GM12878 (cell line): ENCODE measurements around the gene MEGF11. TPM values are rescaled to one million over a fixed set of nuclear protein-coding genes. Genes with fewer than 3 reads are reported as not detected.

Experiments
- ATAC-seq: fragments of 200-7000 bp; cut with Tn5 transposase; 3 replicates; pipeline ENCODE4 v1.9.1; 2020; ENCODE audit warnings: mild to moderate bottlenecking, moderate library complexity
- BruUV-seq: library from RNA; stranded (reverse); fragments of 400-500 nt; replicated peaks from 2 replicates; lab custom pipeline; 2021; lab: Mats Ljungman, UMichigan
- CTCF ChIA-PET: fragments of 300-600 bp; sonication (Branson Sonifier 250); formaldehyde crosslinking; extraction: SDS; loops from one replicate; lab custom pipeline; 2021; ENCODE audit warnings: inconsistent platforms; lab: Yijun Ruan, JAX
- POLR2A ChIA-PET: fragments of 350-600 bp; formaldehyde crosslinking; extraction: SDS; loops from one replicate; lab custom pipeline; 2021; ENCODE audit warnings: inconsistent platforms; lab: Charles Lee
- RAD21 ChIA-PET: fragments of 300-600 bp; sonication (Branson Sonifier 250); formaldehyde crosslinking; loops from one replicate; lab custom pipeline; 2023; ENCODE audit warnings: antibody characterized with exemption; ENCODE audit not compliant: unreplicated experiment; lab: Charles Lee
- SMC1A ChIA-PET: fragments of 300-600 bp; sonication (Branson Sonifier 250); formaldehyde crosslinking; loops from one replicate; lab custom pipeline; 2023; ENCODE audit not compliant: unreplicated experiment, uncharacterized antibody; lab: Charles Lee
- DNase-seq: peaks from one replicate; pipeline ENCODE4 v3.0.0-alpha.2; 2011; ENCODE audit warnings: low read depth, low spot score
- FAIRE-seq: peaks from 3 replicates; lab custom pipeline; 2011; peaks lifted over from hg19 to GRCh38; lab: Jason Lieb, UNC
- H2AFZ ChIP-seq: 2 replicates; pipeline ENCODE4 v1.6.0; 2011; ENCODE audit warnings: low read depth, low read length, control low read depth; ENCODE audit not compliant: control insufficient read depth
- H3K27ac ChIP-seq: 2 replicates; pipeline ENCODE4 v1.5.1; 2011; ENCODE audit warnings: control low read depth; ENCODE audit not compliant: control insufficient read depth, insufficient read depth
- H3K27me3 ChIP-seq, 2 experiments: replicated peaks in 1 of 2; 2 replicates each; pipeline versions ENCODE4 v1.6.0 to v1.6.1; 2011; ENCODE audit warnings: low read length in 1 of 2; ENCODE audit not compliant: control insufficient read depth in 2 of 2, insufficient read depth in 2 of 2
- H3K36me3 ChIP-seq, 2 experiments: 2 replicates each; pipeline ENCODE4 v1.5.1; 2011; ENCODE audit warnings: low read length in 1 of 2; ENCODE audit not compliant: control insufficient read depth in 2 of 2, insufficient read depth in 2 of 2
- H3K4me1 ChIP-seq: 2 replicates; pipeline ENCODE4 v1.6.1; 2011; ENCODE audit warnings: mild to moderate bottlenecking, low read length, moderate library complexity, mixed read lengths; ENCODE audit not compliant: control insufficient read depth, insufficient read depth
- H3K4me2 ChIP-seq: 2 replicates; pipeline ENCODE4 v1.6.0; 2011; ENCODE audit warnings: control low read depth; ENCODE audit not compliant: control insufficient read depth, insufficient read depth
- H3K4me3 ChIP-seq: fragments of 200-600 bp; sonication (generic); 2 replicates; pipeline ENCODE4 v1.5.1; 2016
- H3K79me2 ChIP-seq: 2 replicates; pipeline ENCODE4 v1.6.0; 2011; ENCODE audit warnings: low read length; ENCODE audit not compliant: control insufficient read depth, insufficient read depth
- H3K9ac ChIP-seq: 2 replicates; pipeline ENCODE4 v1.8.0; 2011; ENCODE audit warnings: low read length, control low read depth, mixed read lengths; ENCODE audit not compliant: control insufficient read depth, insufficient read depth
- H3K9me3 ChIP-seq: replicated peaks from 3 replicates; pipeline ENCODE4 v1.5.1; 2011; ENCODE audit warnings: mild to moderate bottlenecking, low read length; ENCODE audit not compliant: control insufficient read depth, insufficient read depth
- H4K20me1 ChIP-seq: 2 replicates; pipeline ENCODE4 v1.6.0; 2011; ENCODE audit not compliant: control insufficient read depth, insufficient read depth
- ATF2 ChIP-seq: IDR thresholded peaks from 2 replicates; pipeline ENCODE4 v1.6.1; 2012; ENCODE audit warnings: low read length, inconsistent platforms
- CBX3 ChIP-seq: fragments of 200-600 bp; sonication (generic); IDR thresholded peaks from 2 replicates; pipeline ENCODE4 v1.6.1; 2016; ENCODE audit warnings: low read depth, borderline replicate concordance
- CBX5 ChIP-seq: sonication (generic); IDR thresholded peaks from 2 replicates; pipeline ENCODE4 v1.6.1; 2016; ENCODE audit warnings: low read depth, moderate library complexity, mild to moderate bottlenecking, inconsistent platforms
- NBN ChIP-seq: fragments of 450-650 bp; IDR thresholded peaks from 2 replicates; pipeline ENCODE4 v1.6.1; 2016
- NR2C2 ChIP-seq: IDR thresholded peaks from 2 replicates; pipeline ENCODE4 v1.6.1; 2011; ENCODE audit warnings: borderline replicate concordance, low read depth; ENCODE audit not compliant: control insufficient read depth, insufficient read length
- RBBP5 ChIP-seq: fragments of 200-600 bp; sonication (generic); conservative IDR thresholded peaks from 2 replicates; pipeline ENCODE4 v1.6.1; 2016
- STAT3 ChIP-seq: IDR thresholded peaks from 2 replicates; pipeline ENCODE4 v1.6.1; 2011; ENCODE audit warnings: low read depth, low read length, improper control_type of control experiment
- ZBTB4 ChIP-seq: fragments of 450-650 bp; formaldehyde crosslinking; IDR thresholded peaks from 2 replicates; pipeline ENCODE4 v1.4.0; 2022; ENCODE audit warnings: mild to moderate bottlenecking, moderate library complexity
- WGBS: methylation state at CpG from one replicate; pipeline ENCODE4 v1.1.6; 2016; ENCODE audit warnings: low lambda C conversion rate; ENCODE audit not compliant: insufficient replicate concordance, insufficient coverage; ENCODE audit errors: missing lambda C conversion rate; 5-methylcytosine and 5-hydroxymethylcytosine counted together
- in situ Hi-C: fragments of 300-500 bp; cut with MboI; formaldehyde crosslinking; loops from 9 replicates; pipeline ENCODE4 v1.14.3; 2018; ENCODE audit warnings: mixed read lengths
- intact Hi-C: fragments of 100-400 bp; cut with micrococcal nuclease; formaldehyde crosslinking; loops from one replicate; pipeline ENCODE4 v1.14.2; 2022; ENCODE audit not compliant: unreplicated experiment
- polyA plus RNA-seq, 11 experiments: library from polyadenylated mRNA; depleted of rRNA in 4 of 11; unstranded in 6 of 11; stranded (reverse) in 5 of 11; fragments of >200 nt; fragmentation: Nextera tagmentation in 4 of 11; fragmentation: Illumina TruSeq in 1 of 11; extraction: Ambion mirVana in 4 of 11; extraction: Trizol in 1 of 11; gene quantifications; 1 replicate in 1 of 11; 2 replicates in 10 of 11; pipeline versions ENCODE4 v1.2.1 to v1.2.3, GENCODE V29; 2011 to 2016; ENCODE audit warnings: inconsistent platforms in 2 of 11, missing spikeins in 2 of 11, low read depth in 1 of 11
- total RNA-seq, 4 experiments: library from RNA; depleted of rRNA in 3 of 4; stranded (reverse); fragments of >200 nt in 3 of 4; fragmentation: Illumina TruSeq in 1 of 4; extraction: Trizol in 1 of 4; gene quantifications; 2 replicates each; pipeline versions ENCODE4 v1.2.1 to v1.2.3, GENCODE V29; 2013 to 2021

MEGF11 gene
- total and polyA plus RNA-seq, 10 of the 15 experiments (the other 5 are each of a cell fraction or from before 2014, with no cell fraction given), result 0.03 to 1.7 (median 0.49) TPM

GRCh38 chr15:65917936-65918335, 335.6 kb downstream of the MEGF11 start:
- CTCF ChIA-PET, result interaction anchor here (1.0 to 4.5 kb wide), 23 partner anchors 7 to 370 kb away, joined by 3 to 42 read pairs (median 6); no protein-coding TSS in a partner anchor
- no peak for TF ChIP-seq ATF2
- no peak for TF ChIP-seq NR2C2
- TF ChIP-seq NBN, result no peak
- TF ChIP-seq RBBP5, result no peak
- TF ChIP-seq CBX5, result no peak
- no peak for TF ChIP-seq ZBTB4
- no peak for TF ChIP-seq CBX3
- no peak for TF ChIP-seq STAT3
- TF ChIP-seq, all 136 proteins: peak for 0
- WGBS, result 70% methylated on average over 4 of the region's 4 CpGs
- H3K4me1 ChIP-seq, result peaks cover 72% of the 10 kb centered on the region
- H4K20me1 ChIP-seq, result no peaks in the 10 kb centered on the region
- intact Hi-C loops (loop anchor here (2.0 kb wide), 2 partner anchors 65 to 91 kb away; no protein-coding TSS in a partner anchor), in situ Hi-C loops (no loop called here)
- no peak for DNase-seq
- ChIA-PET RAD21 (interaction anchor here (0.7 to 3.7 kb wide), 24 partner anchors 9 to 377 kb away, joined by 3 to 61 read pairs (median 4); partner anchors contain the start of genes INTS14 and RAB11A), POLR2A (interaction anchor here (0.5 to 3.1 kb wide), 8 partner anchors 8 to 102 kb away, joined by 3 to 19 read pairs (median 8); partner anchors contain the start of gene RAB11A), SMC1A (interaction anchor here (0.7 to 6.6 kb wide), 20 partner anchors 11 to 374 kb away, joined by 3 to 70 read pairs (median 7); partner anchors contain the start of genes DENND4A and RAB11A)
- no peak overlapping the region for H2AFZ ChIP-seq
- H3K9me3 ChIP-seq, result no peaks in the 10 kb centered on the region
- no peak overlapping the region for H3K4me2 ChIP-seq
- H3K9ac ChIP-seq, result no peak overlapping the region
- H3K4me3 ChIP-seq, result no peak overlapping the region
- no TSS peak for BruUV-seq
- no peaks in the 10 kb centered on the region for H3K79me2 ChIP-seq
- FAIRE-seq, result no peak
- peaks cover 0 to 1% of the 10 kb centered on the region in 2 experiments; a peak in 2 of 4 replicates for H3K36me3 ChIP-seq
- H3K27me3 ChIP-seq, result no peaks in the 10 kb centered on the region
- ATAC-seq, result no peak
- H3K27ac ChIP-seq, result peak overlapping the region; percentile 85
